ENCODE measurements around the gene KCTD16. TPM values are rescaled to one million over a fixed set of nuclear protein-coding genes. Genes with fewer than 3 reads are reported as not detected.

KCTD16 gene
- total RNA-seq, 4 donors from 2014 or later = under 0.01 to 0.19 (median 0.17) TPM; not detected in 1

DNA sequence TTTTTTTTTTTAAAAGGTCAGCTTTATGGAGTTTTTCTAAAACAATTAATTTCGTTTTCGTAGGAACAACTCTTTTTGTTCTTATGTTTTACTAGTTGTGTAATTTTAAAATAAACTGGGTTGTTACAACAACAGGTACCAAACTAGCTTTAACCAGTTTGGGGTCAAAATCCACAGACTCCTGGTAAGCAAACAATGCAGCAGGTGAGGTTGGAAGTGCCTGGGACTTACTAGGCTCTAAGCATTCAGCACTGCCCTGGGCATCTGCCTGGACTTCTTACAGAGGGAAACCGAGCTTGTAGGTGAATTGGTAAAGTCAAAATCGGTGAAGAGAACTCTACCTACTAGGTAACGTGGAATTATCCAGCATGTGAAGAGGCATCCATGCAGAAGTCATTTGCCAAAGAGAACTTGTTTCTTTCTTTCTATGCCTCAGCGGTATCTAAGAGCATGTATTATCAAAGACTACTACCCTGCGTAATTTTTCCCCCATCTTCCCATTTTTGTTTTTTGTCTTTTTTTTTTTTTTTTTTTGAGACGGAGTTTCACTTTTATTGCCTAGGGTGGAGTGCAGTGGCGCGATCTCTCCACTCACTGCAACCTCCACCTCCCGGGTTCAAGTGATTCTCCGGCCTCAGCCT lies 145.4 kb downstream of the KCTD16 start:
- TF ChIP-seq, protein P1, sequence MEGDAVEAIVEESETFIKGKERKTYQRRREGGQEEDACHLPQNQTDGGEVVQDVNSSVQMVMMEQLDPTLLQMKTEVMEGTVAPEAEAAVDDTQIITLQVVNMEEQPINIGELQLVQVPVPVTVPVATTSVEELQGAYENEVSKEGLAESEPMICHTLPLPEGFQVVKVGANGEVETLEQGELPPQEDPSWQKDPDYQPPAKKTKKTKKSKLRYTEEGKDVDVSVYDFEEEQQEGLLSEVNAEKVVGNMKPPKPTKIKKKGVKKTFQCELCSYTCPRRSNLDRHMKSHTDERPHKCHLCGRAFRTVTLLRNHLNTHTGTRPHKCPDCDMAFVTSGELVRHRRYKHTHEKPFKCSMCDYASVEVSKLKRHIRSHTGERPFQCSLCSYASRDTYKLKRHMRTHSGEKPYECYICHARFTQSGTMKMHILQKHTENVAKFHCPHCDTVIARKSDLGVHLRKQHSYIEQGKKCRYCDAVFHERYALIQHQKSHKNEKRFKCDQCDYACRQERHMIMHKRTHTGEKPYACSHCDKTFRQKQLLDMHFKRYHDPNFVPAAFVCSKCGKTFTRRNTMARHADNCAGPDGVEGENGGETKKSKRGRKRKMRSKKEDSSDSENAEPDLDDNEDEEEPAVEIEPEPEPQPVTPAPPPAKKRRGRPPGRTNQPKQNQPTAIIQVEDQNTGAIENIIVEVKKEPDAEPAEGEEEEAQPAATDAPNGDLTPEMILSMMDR (IDR thresholded peaks at IDR 0.05; ENCODE audit: low read depth) = no peak

DNA sequence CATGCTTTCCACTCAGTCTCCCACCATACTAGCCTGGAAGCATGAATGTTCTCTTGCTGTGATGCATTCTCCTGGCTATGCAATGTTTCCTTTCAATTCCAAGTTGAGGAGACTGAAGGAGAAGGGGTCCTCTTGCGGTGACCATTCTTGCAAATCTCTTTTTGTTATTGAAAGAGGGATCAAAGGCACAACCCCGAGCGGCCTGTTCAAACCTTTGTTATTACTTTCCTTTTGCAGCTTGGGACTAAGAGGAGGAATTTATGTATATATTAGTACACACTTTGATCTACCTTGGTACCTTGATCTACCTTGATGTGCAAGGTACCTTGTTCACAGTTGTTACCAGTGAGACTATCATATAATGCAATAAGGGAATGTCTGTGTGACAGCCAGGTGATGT lies 147.3 kb downstream of the KCTD16 start:
- TF ChIP-seq, protein P1 (IDR thresholded peaks at IDR 0.05; ENCODE audit: low read depth) = no peak

DNA sequence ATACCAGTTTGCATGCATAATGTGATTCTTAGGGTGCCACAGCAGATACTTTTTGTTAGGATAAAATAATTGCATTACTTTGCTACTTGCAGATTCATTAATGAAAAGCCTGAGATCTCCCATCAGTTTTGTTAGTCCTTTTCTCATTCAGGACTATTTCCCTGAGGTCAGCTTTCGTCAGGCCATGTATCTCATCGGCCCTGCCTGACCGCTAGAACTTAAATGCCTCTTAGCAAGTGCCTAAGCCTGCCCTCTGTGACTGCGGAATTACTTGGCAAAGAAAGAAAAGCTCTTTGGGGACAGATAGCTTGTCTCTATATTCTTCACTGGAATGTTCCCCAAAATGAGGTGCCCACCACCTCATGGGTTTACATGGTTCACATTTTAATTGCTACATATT lies 147.8 kb downstream of the KCTD16 start:
- TF ChIP-seq, protein P1 (IDR thresholded peaks at IDR 0.05; ENCODE audit: low read depth) = no peak

DNA sequence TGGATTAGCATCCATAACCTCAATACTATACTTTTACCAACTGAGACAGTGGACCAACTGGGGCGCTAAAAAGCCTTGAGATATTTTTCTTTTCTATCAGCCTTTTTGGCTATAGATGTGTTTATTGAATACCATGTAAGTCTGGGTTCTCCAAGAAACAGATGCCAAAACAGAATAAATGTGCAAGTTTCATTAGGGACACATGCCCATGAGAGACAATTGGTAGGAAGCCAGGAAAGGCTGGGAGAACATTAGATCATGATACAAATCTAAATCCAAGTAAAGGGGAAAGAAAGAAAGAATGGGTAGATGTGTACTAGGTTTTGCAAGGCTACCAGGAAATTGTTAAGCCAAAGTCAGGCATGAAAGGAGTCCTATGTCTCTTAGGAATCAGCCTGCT lies 152.5 kb downstream of the KCTD16 start:
- TF ChIP-seq, protein P1 (IDR thresholded peaks at IDR 0.05; ENCODE audit: low read depth) = no peak

DNA sequence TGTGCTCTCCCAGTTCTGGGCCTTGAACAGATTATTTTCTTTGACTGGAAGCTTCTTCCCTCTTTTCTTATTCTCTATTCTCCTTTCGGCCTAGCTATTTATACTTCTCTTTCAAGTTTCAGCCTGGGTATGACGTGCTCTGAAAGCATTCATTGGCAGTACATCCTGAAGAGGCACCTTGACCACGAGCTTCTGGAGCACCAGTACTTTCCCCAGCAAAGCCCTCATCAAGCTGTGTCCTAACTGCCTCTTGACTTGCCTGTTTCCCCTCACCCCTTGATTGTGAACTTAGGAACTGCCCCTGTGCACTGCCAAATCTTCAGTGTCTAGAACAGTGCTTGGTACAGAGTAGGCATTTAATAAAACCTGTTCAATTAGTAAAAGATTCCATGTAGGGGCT lies 154.9 kb downstream of the KCTD16 start:
- TF ChIP-seq, protein P1 (IDR thresholded peaks at IDR 0.05; ENCODE audit: low read depth) = no peak

DNA sequence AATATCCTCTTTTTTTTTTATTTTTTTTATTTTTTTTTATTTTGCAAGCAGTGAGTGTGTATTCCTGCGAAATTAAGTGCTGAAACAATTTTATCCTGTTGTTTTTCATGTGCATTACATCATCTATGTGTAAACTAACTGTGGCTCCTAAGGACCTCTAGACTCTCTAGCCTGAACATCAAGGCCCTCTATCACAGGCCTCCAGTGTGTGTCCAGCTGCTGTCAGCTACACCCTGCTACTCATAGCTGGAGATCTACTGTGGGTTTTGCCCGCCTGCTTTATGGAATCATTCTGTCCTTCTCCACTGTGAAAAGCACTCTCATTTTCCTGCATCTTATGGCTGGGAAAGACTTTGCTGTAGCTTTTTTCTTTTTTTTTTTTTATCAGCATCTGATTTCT lies 157.8 kb downstream of the KCTD16 start:
- TF ChIP-seq, protein P1 (IDR thresholded peaks at IDR 0.05; ENCODE audit: low read depth) = no peak

DNA sequence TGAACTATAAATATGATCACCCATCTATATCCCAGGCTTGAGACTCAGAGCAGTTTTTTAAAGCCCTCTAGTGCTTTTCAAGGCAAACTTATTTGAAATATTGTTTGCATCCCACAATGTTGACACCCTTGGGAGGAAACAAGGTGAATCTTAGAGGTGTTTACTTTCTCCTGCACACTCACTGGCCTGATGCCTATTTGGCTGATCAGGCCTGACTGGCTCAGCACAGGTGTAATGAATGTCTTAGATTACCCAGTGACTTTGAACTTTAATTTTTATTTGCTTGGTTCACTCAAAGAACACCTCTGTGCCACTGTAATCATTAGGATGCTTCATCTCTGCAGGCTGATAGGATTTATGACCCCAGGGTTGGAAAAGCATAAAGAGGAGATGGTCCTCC lies 158.3 kb downstream of the KCTD16 start:
- TF ChIP-seq, protein P1 (IDR thresholded peaks at IDR 0.05; ENCODE audit: low read depth) = no peak

Data from subcutaneous adipose tissue (tissue), 4 donors.